GM23338 (cell line): ENCODE results near the gene NECAP2.

Source experiments
- CREB1 ChIP-seq: fragments of 250-450 bp; sonication (Bioruptor Pico); IDR thresholded peaks from 2 replicates; pipeline ENCODE4 v1.5.0; 2020; ENCODE audit warnings: low read depth, mild to moderate bottlenecking, moderate library complexity
- EZH2 ChIP-seq: fragments of 200-600 bp; sonication (generic); IDR thresholded peaks from one replicate; pipeline ENCODE4 v1.8.0; 2017; ENCODE audit warnings: antibody characterized with exemption, mild to moderate bottlenecking, low read depth; ENCODE audit not compliant: unreplicated experiment
- EZH2phosphoT487 ChIP-seq: fragments of 200-600 bp; sonication (generic); IDR thresholded peaks from one replicate; pipeline ENCODE4 v1.8.1; 2018; ENCODE audit warnings: antibody characterized with exemption; ENCODE audit not compliant: unreplicated experiment
- NANOG ChIP-seq: IDR thresholded peaks from 2 replicates; pipeline ENCODE4 v1.6.1; 2016; ENCODE audit warnings: antibody characterized with exemption, borderline replicate concordance
- POLR2AphosphoS5 ChIP-seq: IDR thresholded peaks from 2 replicates; pipeline ENCODE4 v1.6.1; 2016; ENCODE audit warnings: antibody characterized with exemption, low read depth
- ZNF331 ChIP-seq: fragments of 250-450 bp; sonication (Bioruptor Pico); IDR thresholded peaks from 2 replicates; pipeline ENCODE4 v1.5.0; 2020; ENCODE audit warnings: low read depth, mild to moderate bottlenecking, moderate library complexity
- TF ChIP-seq, protein P1 (sequence below), 2 experiments: fragments of 200-600 bp in 1 of 2; sonication (generic) in 1 of 2; conservative IDR thresholded peaks; 2 replicates each; pipeline versions ENCODE4 v1.5.1 to v1.6.1; 2016 to 2017; ENCODE audit warnings: antibody characterized with exemption in 2 of 2, low read depth in 2 of 2, mild to moderate bottlenecking in 2 of 2, moderate library complexity in 1 of 2
- TF ChIP-seq, protein P2 (sequence below): IDR thresholded peaks from one replicate; pipeline ENCODE4 v1.6.1; 2018; ENCODE audit warnings: antibody characterized with exemption; ENCODE audit not compliant: unreplicated experiment
- TF ChIP-seq, protein P3 (sequence below): fragments of 250-450 bp; sonication (Bioruptor Pico); IDR thresholded peaks from 2 replicates; pipeline ENCODE4 v1.5.0; 2020; ENCODE audit warnings: mild to moderate bottlenecking, moderate library complexity
- TF ChIP-seq, protein P4 (sequence below): IDR thresholded peaks from 2 replicates; pipeline ENCODE4 v1.6.1; 2016; ENCODE audit warnings: antibody characterized with exemption

DNA sequence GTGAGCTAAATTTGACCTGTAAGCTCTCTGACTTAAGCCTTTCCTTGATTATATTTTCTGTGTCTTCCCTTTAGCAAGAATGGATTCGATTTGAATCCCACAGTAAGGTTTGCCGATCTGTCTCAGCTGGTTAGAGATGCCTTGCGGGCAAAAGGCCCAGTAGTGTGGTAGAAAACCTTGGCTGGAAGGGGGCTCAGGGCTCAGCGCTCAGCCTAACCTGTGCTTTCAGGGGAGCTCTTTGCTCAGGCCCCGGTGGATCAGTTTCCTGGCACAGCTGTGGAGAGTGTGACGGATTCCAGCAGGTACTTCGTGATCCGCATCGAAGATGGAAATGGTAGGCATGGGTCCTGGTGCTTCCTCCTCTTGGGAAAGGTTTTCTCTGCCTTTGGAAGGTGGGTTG, 7.1 kb downstream of the NECAP2 start:
- TF ChIP-seq EZH2phosphoT487 (no peak), POLR2AphosphoS5 (no peak), CREB1 (no peak), EZH2 (no peak), NANOG (no peak), ZNF331 (CRISPR knock-in tag) (no peak)
- TF ChIP-seq, protein P1, sequence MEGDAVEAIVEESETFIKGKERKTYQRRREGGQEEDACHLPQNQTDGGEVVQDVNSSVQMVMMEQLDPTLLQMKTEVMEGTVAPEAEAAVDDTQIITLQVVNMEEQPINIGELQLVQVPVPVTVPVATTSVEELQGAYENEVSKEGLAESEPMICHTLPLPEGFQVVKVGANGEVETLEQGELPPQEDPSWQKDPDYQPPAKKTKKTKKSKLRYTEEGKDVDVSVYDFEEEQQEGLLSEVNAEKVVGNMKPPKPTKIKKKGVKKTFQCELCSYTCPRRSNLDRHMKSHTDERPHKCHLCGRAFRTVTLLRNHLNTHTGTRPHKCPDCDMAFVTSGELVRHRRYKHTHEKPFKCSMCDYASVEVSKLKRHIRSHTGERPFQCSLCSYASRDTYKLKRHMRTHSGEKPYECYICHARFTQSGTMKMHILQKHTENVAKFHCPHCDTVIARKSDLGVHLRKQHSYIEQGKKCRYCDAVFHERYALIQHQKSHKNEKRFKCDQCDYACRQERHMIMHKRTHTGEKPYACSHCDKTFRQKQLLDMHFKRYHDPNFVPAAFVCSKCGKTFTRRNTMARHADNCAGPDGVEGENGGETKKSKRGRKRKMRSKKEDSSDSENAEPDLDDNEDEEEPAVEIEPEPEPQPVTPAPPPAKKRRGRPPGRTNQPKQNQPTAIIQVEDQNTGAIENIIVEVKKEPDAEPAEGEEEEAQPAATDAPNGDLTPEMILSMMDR (conservative IDR thresholded peaks at IDR 0.05; ENCODE audit: low read depth in 2 of 2), result no peak
- TF ChIP-seq, protein P2, sequence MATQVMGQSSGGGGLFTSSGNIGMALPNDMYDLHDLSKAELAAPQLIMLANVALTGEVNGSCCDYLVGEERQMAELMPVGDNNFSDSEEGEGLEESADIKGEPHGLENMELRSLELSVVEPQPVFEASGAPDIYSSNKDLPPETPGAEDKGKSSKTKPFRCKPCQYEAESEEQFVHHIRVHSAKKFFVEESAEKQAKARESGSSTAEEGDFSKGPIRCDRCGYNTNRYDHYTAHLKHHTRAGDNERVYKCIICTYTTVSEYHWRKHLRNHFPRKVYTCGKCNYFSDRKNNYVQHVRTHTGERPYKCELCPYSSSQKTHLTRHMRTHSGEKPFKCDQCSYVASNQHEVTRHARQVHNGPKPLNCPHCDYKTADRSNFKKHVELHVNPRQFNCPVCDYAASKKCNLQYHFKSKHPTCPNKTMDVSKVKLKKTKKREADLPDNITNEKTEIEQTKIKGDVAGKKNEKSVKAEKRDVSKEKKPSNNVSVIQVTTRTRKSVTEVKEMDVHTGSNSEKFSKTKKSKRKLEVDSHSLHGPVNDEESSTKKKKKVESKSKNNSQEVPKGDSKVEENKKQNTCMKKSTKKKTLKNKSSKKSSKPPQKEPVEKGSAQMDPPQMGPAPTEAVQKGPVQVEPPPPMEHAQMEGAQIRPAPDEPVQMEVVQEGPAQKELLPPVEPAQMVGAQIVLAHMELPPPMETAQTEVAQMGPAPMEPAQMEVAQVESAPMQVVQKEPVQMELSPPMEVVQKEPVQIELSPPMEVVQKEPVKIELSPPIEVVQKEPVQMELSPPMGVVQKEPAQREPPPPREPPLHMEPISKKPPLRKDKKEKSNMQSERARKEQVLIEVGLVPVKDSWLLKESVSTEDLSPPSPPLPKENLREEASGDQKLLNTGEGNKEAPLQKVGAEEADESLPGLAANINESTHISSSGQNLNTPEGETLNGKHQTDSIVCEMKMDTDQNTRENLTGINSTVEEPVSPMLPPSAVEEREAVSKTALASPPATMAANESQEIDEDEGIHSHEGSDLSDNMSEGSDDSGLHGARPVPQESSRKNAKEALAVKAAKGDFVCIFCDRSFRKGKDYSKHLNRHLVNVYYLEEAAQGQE, result no peak
- TF ChIP-seq, protein P3, sequence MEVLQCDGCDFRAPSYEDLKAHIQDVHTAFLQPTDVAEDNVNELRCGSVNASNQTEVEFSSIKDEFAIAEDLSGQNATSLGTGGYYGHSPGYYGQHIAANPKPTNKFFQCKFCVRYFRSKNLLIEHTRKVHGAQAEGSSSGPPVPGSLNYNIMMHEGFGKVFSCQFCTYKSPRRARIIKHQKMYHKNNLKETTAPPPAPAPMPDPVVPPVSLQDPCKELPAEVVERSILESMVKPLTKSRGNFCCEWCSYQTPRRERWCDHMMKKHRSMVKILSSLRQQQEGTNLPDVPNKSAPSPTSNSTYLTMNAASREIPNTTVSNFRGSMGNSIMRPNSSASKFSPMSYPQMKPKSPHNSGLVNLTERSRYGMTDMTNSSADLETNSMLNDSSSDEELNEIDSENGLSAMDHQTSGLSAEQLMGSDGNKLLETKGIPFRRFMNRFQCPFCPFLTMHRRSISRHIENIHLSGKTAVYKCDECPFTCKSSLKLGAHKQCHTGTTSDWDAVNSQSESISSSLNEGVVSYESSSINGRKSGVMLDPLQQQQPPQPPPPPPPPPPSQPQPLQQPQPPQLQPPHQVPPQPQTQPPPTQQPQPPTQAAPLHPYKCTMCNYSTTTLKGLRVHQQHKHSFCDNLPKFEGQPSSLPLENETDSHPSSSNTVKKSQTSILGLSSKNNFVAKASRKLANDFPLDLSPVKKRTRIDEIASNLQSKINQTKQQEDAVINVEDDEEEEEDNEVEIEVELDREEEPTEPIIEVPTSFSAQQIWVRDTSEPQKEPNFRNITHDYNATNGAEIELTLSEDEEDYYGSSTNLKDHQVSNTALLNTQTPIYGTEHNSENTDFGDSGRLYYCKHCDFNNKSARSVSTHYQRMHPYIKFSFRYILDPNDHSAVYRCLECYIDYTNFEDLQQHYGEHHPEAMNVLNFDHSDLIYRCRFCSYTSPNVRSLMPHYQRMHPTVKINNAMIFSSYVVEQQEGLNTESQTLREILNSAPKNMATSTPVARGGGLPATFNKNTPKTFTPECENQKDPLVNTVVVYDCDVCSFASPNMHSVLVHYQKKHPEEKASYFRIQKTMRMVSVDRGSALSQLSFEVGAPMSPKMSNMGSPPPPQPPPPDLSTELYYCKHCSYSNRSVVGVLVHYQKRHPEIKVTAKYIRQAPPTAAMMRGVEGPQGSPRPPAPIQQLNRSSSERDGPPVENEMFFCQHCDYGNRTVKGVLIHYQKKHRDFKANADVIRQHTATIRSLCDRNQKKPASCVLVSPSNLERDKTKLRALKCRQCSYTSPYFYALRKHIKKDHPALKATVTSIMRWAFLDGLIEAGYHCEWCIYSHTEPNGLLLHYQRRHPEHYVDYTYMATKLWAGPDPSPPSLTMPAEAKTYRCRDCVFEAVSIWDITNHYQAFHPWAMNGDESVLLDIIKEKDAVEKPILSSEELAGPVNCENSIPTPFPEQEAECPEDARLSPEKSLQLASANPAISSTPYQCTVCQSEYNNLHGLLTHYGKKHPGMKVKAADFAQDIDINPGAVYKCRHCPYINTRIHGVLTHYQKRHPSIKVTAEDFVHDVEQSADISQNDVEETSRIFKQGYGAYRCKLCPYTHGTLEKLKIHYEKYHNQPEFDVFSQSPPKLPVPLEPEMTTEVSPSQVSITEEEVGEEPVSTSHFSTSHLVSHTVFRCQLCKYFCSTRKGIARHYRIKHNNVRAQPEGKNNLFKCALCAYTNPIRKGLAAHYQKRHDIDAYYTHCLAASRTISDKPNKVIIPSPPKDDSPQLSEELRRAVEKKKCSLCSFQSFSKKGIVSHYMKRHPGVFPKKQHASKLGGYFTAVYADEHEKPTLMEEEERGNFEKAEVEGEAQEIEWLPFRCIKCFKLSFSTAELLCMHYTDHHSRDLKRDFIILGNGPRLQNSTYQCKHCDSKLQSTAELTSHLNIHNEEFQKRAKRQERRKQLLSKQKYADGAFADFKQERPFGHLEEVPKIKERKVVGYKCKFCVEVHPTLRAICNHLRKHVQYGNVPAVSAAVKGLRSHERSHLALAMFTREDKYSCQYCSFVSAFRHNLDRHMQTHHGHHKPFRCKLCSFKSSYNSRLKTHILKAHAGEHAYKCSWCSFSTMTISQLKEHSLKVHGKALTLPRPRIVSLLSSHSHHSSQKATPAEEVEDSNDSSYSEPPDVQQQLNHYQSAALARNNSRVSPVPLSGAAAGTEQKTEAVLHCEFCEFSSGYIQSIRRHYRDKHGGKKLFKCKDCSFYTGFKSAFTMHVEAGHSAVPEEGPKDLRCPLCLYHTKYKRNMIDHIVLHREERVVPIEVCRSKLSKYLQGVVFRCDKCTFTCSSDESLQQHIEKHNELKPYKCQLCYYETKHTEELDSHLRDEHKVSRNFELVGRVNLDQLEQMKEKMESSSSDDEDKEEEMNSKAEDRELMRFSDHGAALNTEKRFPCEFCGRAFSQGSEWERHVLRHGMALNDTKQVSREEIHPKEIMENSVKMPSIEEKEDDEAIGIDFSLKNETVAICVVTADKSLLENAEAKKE, result no peak
- TF ChIP-seq, protein P4, sequence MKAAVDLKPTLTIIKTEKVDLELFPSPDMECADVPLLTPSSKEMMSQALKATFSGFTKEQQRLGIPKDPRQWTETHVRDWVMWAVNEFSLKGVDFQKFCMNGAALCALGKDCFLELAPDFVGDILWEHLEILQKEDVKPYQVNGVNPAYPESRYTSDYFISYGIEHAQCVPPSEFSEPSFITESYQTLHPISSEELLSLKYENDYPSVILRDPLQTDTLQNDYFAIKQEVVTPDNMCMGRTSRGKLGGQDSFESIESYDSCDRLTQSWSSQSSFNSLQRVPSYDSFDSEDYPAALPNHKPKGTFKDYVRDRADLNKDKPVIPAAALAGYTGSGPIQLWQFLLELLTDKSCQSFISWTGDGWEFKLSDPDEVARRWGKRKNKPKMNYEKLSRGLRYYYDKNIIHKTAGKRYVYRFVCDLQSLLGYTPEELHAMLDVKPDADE, result no peak
